BLaER1 treated with 17β-estradiol and CSF1 and Interleukin-3, amounts not matched to agents 10 nM and 100 nM (cell line): Measurements from ENCODE around the gene NLRP14.

ENCODE experiments used
- H3K27ac ChIP-seq, 11 experiments: shearing (Covaris generic); formaldehyde crosslinking; 2 replicates each; pipeline ENCODE4 v1.8.1; 2022
- H3K27me3 ChIP-seq, 11 experiments: shearing (Covaris generic); formaldehyde crosslinking; 2 replicates each; pipeline ENCODE4 v1.8.1; 2022
- H3K36me3 ChIP-seq, 11 experiments: shearing (Covaris generic); formaldehyde crosslinking; 2 replicates each; pipeline ENCODE4 v1.8.1; 2022
- H3K4me1 ChIP-seq, 10 experiments: shearing (Covaris generic); formaldehyde crosslinking; 2 replicates each; pipeline ENCODE4 v1.8.1; 2022
- H3K4me2 ChIP-seq, 11 experiments: shearing (Covaris generic); formaldehyde crosslinking; 2 replicates each; pipeline ENCODE4 v1.8.1; 2022
- H3K4me3 ChIP-seq, 10 experiments: shearing (Covaris generic); formaldehyde crosslinking; 2 replicates each; pipeline ENCODE4 v1.8.1; 2022
- H3K9ac ChIP-seq, 11 experiments: shearing (Covaris generic); formaldehyde crosslinking; 2 replicates each; pipeline ENCODE4 v1.8.1; 2022
- H3K9me3 ChIP-seq, 11 experiments: shearing (Covaris generic); formaldehyde crosslinking; replicated peaks in 1 of 11; 2 replicates each; pipeline ENCODE4 v1.8.1; 2022
- H4K20me1 ChIP-seq, 11 experiments: shearing (Covaris generic); formaldehyde crosslinking; 2 replicates each; pipeline ENCODE4 v1.8.1; 2022
- Cebpa-rat ChIP-seq, 11 experiments: shearing (Covaris generic); IDR thresholded peaks; 2 replicates each; pipeline ENCODE4 v1.8.1; 2022

The NLRP14 gene

GRCh38 chr11:7088921-7089320, 68.6 kb downstream of the NLRP14 start, which contains the start of gene RBMXL2:
Gene RBMXL2 (plus strand): TSS chr11:7088998. CDS start chr11:7089121, 123 bp downstream.
- no peak within 1 kb of the TSS for H3K27ac ChIP-seq
- no peaks in the 10 kb centered on the region for H3K27me3 ChIP-seq
- no peak for TF ChIP-seq Cebpa-rat (IDR thresholded peaks at IDR 0.05)
- no peak within 1 kb of the TSS for H3K4me3 ChIP-seq
- H3K9me3 ChIP-seq = peaks cover 16 to 21% (median 18%) of the 10 kb centered on the region in 11 experiments
- H3K36me3 ChIP-seq = no peaks in the 10 kb centered on the region
- no peak within 1 kb of the TSS for H3K4me2 ChIP-seq
- H3K9ac ChIP-seq = no peak within 1 kb of the TSS
- no peaks in the 10 kb centered on the region for H3K4me1 ChIP-seq
- H4K20me1 ChIP-seq = no peaks in the 10 kb centered on the region

DNA sequence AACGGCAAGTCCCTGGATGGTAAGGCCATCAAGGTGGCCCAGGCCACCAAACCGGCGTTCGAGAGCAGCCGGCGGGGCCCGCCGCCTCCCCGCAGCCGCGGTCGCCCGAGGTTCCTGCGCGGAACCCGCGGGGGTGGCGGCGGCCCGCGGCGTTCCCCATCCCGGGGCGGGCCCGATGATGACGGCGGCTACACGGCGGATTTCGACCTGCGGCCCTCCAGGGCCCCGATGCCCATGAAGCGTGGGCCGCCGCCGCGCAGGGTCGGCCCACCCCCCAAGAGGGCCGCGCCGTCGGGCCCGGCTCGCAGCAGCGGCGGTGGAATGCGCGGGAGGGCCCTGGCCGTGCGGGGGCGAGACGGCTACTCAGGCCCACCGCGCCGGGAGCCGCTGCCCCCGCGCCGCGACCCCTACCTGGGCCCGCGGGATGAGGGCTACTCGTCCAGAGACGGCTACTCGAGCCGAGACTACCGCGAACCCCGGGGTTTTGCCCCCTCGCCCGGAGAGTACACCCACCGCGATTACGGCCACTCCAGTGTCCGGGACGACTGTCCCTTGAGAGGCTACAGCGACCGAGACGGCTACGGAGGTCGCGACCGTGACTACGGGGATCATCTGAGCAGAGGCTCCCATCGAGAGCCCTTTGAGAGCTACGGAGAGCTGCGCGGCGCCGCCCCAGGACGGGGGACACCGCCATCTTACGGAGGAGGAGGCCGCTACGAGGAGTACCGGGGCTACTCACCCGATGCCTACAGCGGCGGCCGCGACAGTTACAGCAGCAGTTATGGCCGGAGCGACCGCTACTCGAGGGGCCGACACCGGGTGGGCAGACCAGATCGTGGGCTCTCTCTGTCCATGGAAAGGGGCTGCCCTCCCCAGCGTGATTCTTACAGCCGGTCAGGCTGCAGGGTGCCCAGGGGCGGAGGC, 69.3 kb downstream of the NLRP14 start:
- TF ChIP-seq Cebpa-rat (IDR thresholded peaks at IDR 0.05) = no peak
- H3K9me3 ChIP-seq = peaks cover 16 to 21% (median 18%) of the 10 kb centered on the region in 11 experiments
- H3K4me1 ChIP-seq = no peaks in the 10 kb centered on the region
- no peak overlapping the region for H3K9ac ChIP-seq
- no peaks in the 10 kb centered on the region for H3K27me3 ChIP-seq
- H3K27ac ChIP-seq = no peak overlapping the region
- H3K36me3 ChIP-seq = no peaks in the 10 kb centered on the region
- no peak overlapping the region for H3K4me3 ChIP-seq
- H4K20me1 ChIP-seq = no peaks in the 10 kb centered on the region
- H3K4me2 ChIP-seq = no peak overlapping the region

- Histone ChIP-seq H3K4me1 (no peaks in the 10 kb centered on the region), H3K36me3 (no peaks in the 10 kb centered on the region), H3K4me3 (no peak overlapping the region), H3K27me3 (no peaks in the 10 kb centered on the region), H4K20me1 (no peaks in the 10 kb centered on the region), H3K9me3 (no peaks in the 10 kb centered on the region), H3K27ac (no peak overlapping the region), H3K9ac (no peak overlapping the region), H3K4me2 (no peak overlapping the region)
- no peak for TF ChIP-seq Cebpa-rat (IDR thresholded peaks at IDR 0.05)
Measured at GRCh38 chr11:7098235-7098832, 78.1 kb downstream of the NLRP14 start.

DNA sequence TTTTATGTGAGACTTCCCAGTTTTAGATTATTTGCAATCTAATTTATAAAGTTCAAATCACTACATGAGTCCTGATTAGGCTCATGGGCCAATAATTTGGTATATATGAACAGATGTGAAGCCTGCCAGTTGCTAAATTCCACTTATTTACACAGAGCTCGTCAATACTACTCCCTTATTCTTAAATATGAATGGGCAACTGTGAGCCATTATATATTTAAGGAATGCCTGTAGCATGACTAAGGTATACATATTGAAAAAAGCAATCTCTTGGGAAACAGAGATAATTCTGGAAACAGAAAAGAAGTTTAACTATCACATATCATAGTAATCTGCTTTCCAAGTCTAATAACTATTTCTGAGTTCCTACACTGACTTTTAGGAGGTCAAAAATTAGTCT, 95.5 kb downstream of the NLRP14 start:
- Histone ChIP-seq H3K4me2 (no peak overlapping the region), H3K9ac (no peak overlapping the region), H3K36me3 (no peaks in the 10 kb centered on the region), H3K4me3 (no peak overlapping the region), H3K27me3 (no peaks in the 10 kb centered on the region), H3K9me3 (no peaks in the 10 kb centered on the region), H3K27ac (no peak overlapping the region), H3K4me1 (no peaks in the 10 kb centered on the region), H4K20me1 (no peaks in the 10 kb centered on the region)
- no peak for TF ChIP-seq Cebpa-rat (IDR thresholded peaks at IDR 0.05)

DNA sequence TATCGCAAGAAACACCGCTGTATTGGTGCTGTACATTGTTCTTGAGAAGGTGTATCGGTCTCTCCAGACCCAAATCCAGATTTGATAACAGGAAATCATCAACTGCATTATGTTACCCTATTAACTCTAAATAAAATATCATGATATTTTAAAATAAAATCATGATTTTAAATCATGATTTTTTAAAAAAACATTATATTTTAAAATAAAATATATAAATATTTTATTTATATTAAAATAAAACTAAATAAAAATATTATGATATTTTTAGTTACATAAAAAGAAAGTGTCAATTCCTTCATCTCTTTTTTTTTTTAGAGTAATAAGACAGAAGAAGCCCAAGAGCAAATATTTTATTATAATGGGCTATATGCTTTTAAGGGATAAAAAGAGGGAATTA, 96.1 kb downstream of the NLRP14 start:
- no peak overlapping the region for H3K9ac ChIP-seq
- H3K36me3 ChIP-seq = no peaks in the 10 kb centered on the region
- no peaks in the 10 kb centered on the region for H3K27me3 ChIP-seq
- H4K20me1 ChIP-seq = no peaks in the 10 kb centered on the region
- no peaks in the 10 kb centered on the region for H3K4me1 ChIP-seq
- H3K4me3 ChIP-seq = no peak overlapping the region
- no peaks in the 10 kb centered on the region for H3K9me3 ChIP-seq
- no peak overlapping the region for H3K27ac ChIP-seq
- TF ChIP-seq Cebpa-rat (IDR thresholded peaks at IDR 0.05) = no peak
- no peak overlapping the region for H3K4me2 ChIP-seq
